PFSK-1 (cell line): Measurements from ENCODE around the gene MPP4.

Experiments used
- FOXP2 ChIP-seq: optimal IDR thresholded peaks from 2 replicates; pipeline ENCODE3; 2011; ENCODE audit warnings: borderline replicate concordance, control low read depth, inconsistent platforms; ENCODE audit not compliant: insufficient read depth; ENCODE audit errors: extremely low read length, extremely low read depth
- POLR2AphosphoS5 ChIP-seq: IDR thresholded peaks from 2 replicates; pipeline ENCODE4 v1.6.1; 2012; ENCODE audit warnings: low read depth, mild to moderate bottlenecking, control low read depth, low read length, moderate library complexity
- REST ChIP-seq, 2 experiments: IDR thresholded peaks; 2 replicates each; pipeline versions ENCODE4 v1.6.1 to v1.8.0; 2011 to 2012; ENCODE audit warnings: low read depth in 2 of 2, low read length in 2 of 2, control low read depth in 1 of 2, inconsistent platforms in 1 of 2, mild to moderate bottlenecking in 1 of 2, moderate library complexity in 1 of 2; ENCODE audit not compliant: insufficient read depth in 1 of 2
- SIN3A ChIP-seq: IDR thresholded peaks from 2 replicates; pipeline ENCODE4 v1.6.1; 2012; ENCODE audit warnings: mild to moderate bottlenecking, low read length, moderate library complexity, borderline replicate concordance; ENCODE audit not compliant: insufficient read depth
- TAF1 ChIP-seq: IDR thresholded peaks from 2 replicates; pipeline ENCODE4 v1.6.1; 2012; ENCODE audit warnings: low read length, control low read depth, borderline replicate concordance; ENCODE audit not compliant: insufficient read depth

MPP4 gene

GRCh38 chr2:201630577-201630976, 67.9 kb downstream of the MPP4 start:
- TF ChIP-seq POLR2AphosphoS5 (no peak), FOXP2 (no peak), TAF1 (no peak), REST (IDR thresholded peaks at IDR 0.05; ENCODE audit: insufficient read depth in 1 of 2, low read depth in 2 of 2, low read length in 2 of 2) (no peak), SIN3A (no peak)

GRCh38 chr2:201628545-201628944, 69.9 kb downstream of the MPP4 start:
- TF ChIP-seq FOXP2: no peak
- no peak for TF ChIP-seq POLR2AphosphoS5
- no peak for TF ChIP-seq SIN3A
- TF ChIP-seq REST (IDR thresholded peaks at IDR 0.05; ENCODE audit: insufficient read depth in 1 of 2, low read depth in 2 of 2, low read length in 2 of 2): no peak
- TF ChIP-seq TAF1: no peak

GRCh38 chr2:201622306-201622970, 76.0 kb downstream of the MPP4 start:
- TF ChIP-seq SIN3A (no peak), TAF1 (no peak), REST (IDR thresholded peaks at IDR 0.05; ENCODE audit: insufficient read depth in 1 of 2, low read depth in 2 of 2, low read length in 2 of 2) (no peak), FOXP2 (no peak), POLR2AphosphoS5 (no peak)

GRCh38 chr2:201621293-201621999, 77.0 kb downstream of the MPP4 start:
- TF ChIP-seq FOXP2 (no peak), REST (IDR thresholded peaks at IDR 0.05; ENCODE audit: insufficient read depth in 1 of 2, low read depth in 2 of 2, low read length in 2 of 2) (no peak), TAF1 (no peak)
